Brain microvascular endothelial cell (primary cell): ENCODE results near the gene ELOVL2.
"Not testable (repeated sequence)": the region's sequence is repeated elsewhere in the genome, so short reads cannot be mapped to it uniquely, and the experiment has no call there.

Experiments used
- DNase-seq: peaks from one replicate; pipeline ENCODE4 v3.0.0-alpha.2; 2020
- H3K27ac ChIP-seq: fragments of 250-450 bp; sonication (Bioruptor Pico); 2 replicates; pipeline ENCODE4 v1.5.1; 2020; ENCODE audit warnings: mild to moderate bottlenecking, moderate library complexity
- H3K27me3 ChIP-seq: fragments of 250-450 bp; sonication (Bioruptor Pico); replicated peaks from 2 replicates; pipeline ENCODE4 v1.5.1; 2020; ENCODE audit warnings: mild to moderate bottlenecking
- H3K36me3 ChIP-seq: fragments of 250-450 bp; sonication (Bioruptor Pico); replicated peaks from 2 replicates; pipeline ENCODE4 v1.5.1; 2020; ENCODE audit warnings: mild to moderate bottlenecking
- H3K4me3 ChIP-seq: 2 replicates; pipeline ENCODE4 v1.5.1; 2011; ENCODE audit warnings: low read depth, mild to moderate bottlenecking, control low read depth, low read length, moderate library complexity
- CTCF ChIP-seq: IDR thresholded peaks from 2 replicates; pipeline ENCODE4 v1.5.1; 2011; ENCODE audit warnings: low read depth, mild to moderate bottlenecking, moderate library complexity, low read length, control low read depth, inconsistent platforms; ENCODE audit errors: missing control alignments
- in situ Hi-C: cut with HindIII; loops from 2 replicates; pipeline ENCODE4 v1.10.0; 2017; ENCODE audit warnings: low sequenced_read_pairs, low pct_ligation_motif_present

ELOVL2 gene

GRCh38 chr6:11043961-11044711 is at the start of gene ELOVL2:
ELOVL2 (minus strand) TSS chr6:11044305; CDS start chr6:11044230, 75 bp downstream.
- Histone ChIP-seq H3K27me3 (no peaks in the 10 kb centered on the region), H3K36me3 (no peaks in the 10 kb centered on the region), H3K4me3 (peak within 1 kb of the TSS; percentile 53), H3K27ac (no peak within 1 kb of the TSS)
- peak; percentile 58 for TF ChIP-seq CTCF
- in situ Hi-C loops, result no loop called here
- DNase-seq, result no peak

- TF ChIP-seq CTCF, result no peak
- in situ Hi-C loops, result no loop called here
Measured at GRCh38 chr6:11093376-11093625, 49.2 kb upstream of the ELOVL2 start.

GRCh38 chr6:11092668-11093375 is 48.7 kb upstream of the ELOVL2 start:
- DNase-seq, result no peak
- in situ Hi-C loops, result no loop called here
- peak overlapping the region; percentile 96 for H3K27ac ChIP-seq
- no peaks in the 10 kb centered on the region for H3K36me3 ChIP-seq
- no peak for TF ChIP-seq CTCF
- H3K27me3 ChIP-seq, result no peaks in the 10 kb centered on the region
- peak overlapping the region; percentile 98 for H3K4me3 ChIP-seq

More at GRCh38 chr6:11093376-11093625, 49.2 kb upstream of the ELOVL2 start:
- no peak for DNase-seq
- Histone ChIP-seq H3K36me3 (no peaks in the 10 kb centered on the region), H3K27ac (peak overlapping the region; percentile 96), H3K27me3 (no peaks in the 10 kb centered on the region), H3K4me3 (peak overlapping the region; percentile 98)

GRCh38 chr6:11091141-11091540 is 47.0 kb upstream of the ELOVL2 start:
- H3K36me3 ChIP-seq, H3K27ac ChIP-seq, in situ Hi-C loops, H3K27me3 ChIP-seq, H3K4me3 ChIP-seq, DNase-seq: not testable (repeated sequence)

GRCh38 chr6:11089695-11090094 is 45.6 kb upstream of the ELOVL2 start:
- H3K27ac ChIP-seq, result no peak overlapping the region
- no peaks in the 10 kb centered on the region for H3K27me3 ChIP-seq
- no peak for TF ChIP-seq CTCF
- no peak overlapping the region for H3K4me3 ChIP-seq
- in situ Hi-C loops, result no loop called here
- no peaks in the 10 kb centered on the region for H3K36me3 ChIP-seq
- no peak for DNase-seq

GRCh38 chr6:11087141-11087812 is 43.2 kb upstream of the ELOVL2 start:
- H3K27me3 ChIP-seq, DNase-seq, H3K27ac ChIP-seq, H3K36me3 ChIP-seq, in situ Hi-C loops, H3K4me3 ChIP-seq: not testable (repeated sequence)
